ENCODE measurements around the gene C14orf93. TPM values are rescaled to one million over a fixed set of nuclear protein-coding genes. Genes with fewer than 3 reads are reported as not detected.

The C14orf93 gene
- polyA plus RNA-seq, 1 donor from 2014 or later, result 4.7 TPM

DNA sequence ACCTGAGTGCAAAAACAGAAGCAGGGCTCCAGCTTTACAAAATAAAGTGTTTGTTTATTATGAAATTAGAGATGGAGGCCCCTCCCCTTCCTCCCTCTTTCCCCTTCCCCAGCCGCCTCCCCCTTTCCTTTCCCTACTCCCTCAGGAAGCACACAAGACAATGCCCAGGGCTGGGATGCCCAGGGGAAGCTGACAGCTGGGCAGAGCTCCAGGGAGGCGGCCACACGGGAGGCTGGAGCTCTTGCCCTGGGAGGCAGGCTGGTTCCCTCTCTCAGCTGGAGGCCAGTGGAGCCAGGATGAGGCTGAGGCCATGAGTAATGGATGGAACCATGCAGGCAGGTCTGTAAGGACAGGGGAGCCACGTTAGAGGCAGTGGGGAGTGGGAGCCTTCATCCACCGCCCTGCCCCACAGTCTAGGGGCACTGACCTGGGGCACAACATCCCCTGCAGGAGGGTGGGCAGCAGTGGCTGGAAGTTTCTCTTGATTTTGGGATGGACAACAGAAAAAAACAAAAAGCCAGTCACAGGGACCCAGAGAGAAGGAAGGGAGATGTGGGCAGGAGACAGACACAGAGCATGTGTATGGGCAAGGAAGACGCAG is 37.2 kb upstream of the C14orf93 start:
- Histone ChIP-seq H4K20me1 (ENCODE audit: insufficient read depth) (no peaks in the 10 kb centered on the region), H3K79me2 (replicated peaks; ENCODE audit: insufficient read depth, low read length) (no peaks in the 10 kb centered on the region), H3K9me2 (ENCODE audit: insufficient read depth, low read length) (no peaks in the 10 kb centered on the region), H3K9ac (ENCODE audit: low read length) (no peak overlapping the region), H3K4me3 (ENCODE audit: low read length) (no peak overlapping the region), H3K27ac (ENCODE audit: low read length) (no peak overlapping the region), H3K9me3 (ENCODE audit: low read length) (no peaks in the 10 kb centered on the region), H3K4me2 (ENCODE audit: low read length) (no peak overlapping the region), H3F3A (ENCODE audit: insufficient read depth, low read length, poor library complexity, severe bottlenecking) (no peaks in the 10 kb centered on the region), H3K27me3 (ENCODE audit: insufficient read depth, low read depth, low read length) (no peaks in the 10 kb centered on the region), H3K36me3 (ENCODE audit: insufficient read depth, low read length) (no peaks in the 10 kb centered on the region), H2AFZ (ENCODE audit: low read depth, low read length) (no peak overlapping the region)
- no peak for TF ChIP-seq SMC3 (conservative IDR thresholded peaks at IDR 0.05; ENCODE audit: poor library complexity)
- TF ChIP-seq POLR2AphosphoS5 (IDR thresholded peaks at IDR 0.05), result no peak
- TF ChIP-seq EP300 (conservative IDR thresholded peaks at IDR 0.05; ENCODE audit: poor library complexity, severe bottlenecking), result no peak
- TF ChIP-seq, protein P1, sequence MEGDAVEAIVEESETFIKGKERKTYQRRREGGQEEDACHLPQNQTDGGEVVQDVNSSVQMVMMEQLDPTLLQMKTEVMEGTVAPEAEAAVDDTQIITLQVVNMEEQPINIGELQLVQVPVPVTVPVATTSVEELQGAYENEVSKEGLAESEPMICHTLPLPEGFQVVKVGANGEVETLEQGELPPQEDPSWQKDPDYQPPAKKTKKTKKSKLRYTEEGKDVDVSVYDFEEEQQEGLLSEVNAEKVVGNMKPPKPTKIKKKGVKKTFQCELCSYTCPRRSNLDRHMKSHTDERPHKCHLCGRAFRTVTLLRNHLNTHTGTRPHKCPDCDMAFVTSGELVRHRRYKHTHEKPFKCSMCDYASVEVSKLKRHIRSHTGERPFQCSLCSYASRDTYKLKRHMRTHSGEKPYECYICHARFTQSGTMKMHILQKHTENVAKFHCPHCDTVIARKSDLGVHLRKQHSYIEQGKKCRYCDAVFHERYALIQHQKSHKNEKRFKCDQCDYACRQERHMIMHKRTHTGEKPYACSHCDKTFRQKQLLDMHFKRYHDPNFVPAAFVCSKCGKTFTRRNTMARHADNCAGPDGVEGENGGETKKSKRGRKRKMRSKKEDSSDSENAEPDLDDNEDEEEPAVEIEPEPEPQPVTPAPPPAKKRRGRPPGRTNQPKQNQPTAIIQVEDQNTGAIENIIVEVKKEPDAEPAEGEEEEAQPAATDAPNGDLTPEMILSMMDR (IDR thresholded peaks at IDR 0.05; ENCODE audit: poor library complexity, severe bottlenecking), result no peak
- TF ChIP-seq RAD21 (conservative IDR thresholded peaks at IDR 0.05), result no peak
- no peak for TF ChIP-seq EZH2 (IDR thresholded peaks at IDR 0.05; ENCODE audit: borderline replicate concordance, insufficient read depth, low read length, poor library complexity, severe bottlenecking)
- TF ChIP-seq TAF1 (IDR thresholded peaks at IDR 0.05; ENCODE audit: low read depth), result no peak
- TF ChIP-seq, protein P2, sequence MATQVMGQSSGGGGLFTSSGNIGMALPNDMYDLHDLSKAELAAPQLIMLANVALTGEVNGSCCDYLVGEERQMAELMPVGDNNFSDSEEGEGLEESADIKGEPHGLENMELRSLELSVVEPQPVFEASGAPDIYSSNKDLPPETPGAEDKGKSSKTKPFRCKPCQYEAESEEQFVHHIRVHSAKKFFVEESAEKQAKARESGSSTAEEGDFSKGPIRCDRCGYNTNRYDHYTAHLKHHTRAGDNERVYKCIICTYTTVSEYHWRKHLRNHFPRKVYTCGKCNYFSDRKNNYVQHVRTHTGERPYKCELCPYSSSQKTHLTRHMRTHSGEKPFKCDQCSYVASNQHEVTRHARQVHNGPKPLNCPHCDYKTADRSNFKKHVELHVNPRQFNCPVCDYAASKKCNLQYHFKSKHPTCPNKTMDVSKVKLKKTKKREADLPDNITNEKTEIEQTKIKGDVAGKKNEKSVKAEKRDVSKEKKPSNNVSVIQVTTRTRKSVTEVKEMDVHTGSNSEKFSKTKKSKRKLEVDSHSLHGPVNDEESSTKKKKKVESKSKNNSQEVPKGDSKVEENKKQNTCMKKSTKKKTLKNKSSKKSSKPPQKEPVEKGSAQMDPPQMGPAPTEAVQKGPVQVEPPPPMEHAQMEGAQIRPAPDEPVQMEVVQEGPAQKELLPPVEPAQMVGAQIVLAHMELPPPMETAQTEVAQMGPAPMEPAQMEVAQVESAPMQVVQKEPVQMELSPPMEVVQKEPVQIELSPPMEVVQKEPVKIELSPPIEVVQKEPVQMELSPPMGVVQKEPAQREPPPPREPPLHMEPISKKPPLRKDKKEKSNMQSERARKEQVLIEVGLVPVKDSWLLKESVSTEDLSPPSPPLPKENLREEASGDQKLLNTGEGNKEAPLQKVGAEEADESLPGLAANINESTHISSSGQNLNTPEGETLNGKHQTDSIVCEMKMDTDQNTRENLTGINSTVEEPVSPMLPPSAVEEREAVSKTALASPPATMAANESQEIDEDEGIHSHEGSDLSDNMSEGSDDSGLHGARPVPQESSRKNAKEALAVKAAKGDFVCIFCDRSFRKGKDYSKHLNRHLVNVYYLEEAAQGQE (IDR thresholded peaks at IDR 0.05; ENCODE audit: borderline replicate concordance), result no peak
- no peak for TF ChIP-seq MXI1 (conservative IDR thresholded peaks at IDR 0.05; ENCODE audit: poor library complexity, severe bottlenecking)

DNA sequence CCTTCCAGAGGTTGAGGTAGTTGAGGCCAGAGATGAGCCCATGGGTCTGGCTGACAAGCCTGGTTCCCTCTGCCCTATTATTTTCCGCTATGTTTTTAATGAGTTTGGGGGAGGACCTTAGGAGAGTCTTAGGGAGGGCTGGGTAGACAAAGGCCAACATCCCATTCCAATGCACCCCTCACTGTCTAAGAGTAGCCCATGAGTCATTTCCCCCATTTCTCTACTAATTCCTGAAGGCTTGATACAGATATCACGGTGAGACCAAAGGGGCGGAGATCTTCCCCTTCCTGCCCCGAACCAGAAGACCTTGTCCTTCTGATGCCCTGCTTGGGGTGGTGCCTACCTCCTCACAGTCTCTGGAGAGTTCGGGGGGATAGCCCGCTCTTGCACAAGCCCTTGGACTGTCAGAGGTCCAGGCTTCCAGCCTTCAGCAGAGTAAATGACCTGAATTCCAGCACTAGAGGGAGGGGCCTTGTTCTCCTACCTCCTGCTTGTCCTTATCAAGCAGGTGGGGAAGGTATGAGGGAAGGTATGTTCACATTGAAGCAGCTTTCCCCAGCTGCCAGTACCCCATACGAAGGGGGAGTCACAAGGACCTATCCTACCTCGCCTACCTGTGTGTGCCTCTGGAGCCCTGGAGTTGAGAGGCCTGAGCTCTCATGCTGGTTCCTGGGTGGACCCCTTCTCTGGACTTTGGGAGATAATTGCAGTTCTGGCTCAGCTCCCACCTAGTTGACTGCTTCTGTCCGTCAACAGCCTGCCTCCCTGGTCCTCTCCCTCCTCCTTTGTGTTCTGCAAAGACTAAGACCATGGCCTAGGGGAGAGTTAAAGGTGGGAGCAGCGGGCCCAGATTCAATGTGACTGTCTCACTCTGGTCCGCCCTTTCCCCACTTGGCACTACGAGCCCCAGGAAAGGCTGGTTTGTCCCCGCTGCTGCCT is 35.7 kb upstream of the C14orf93 start:
- no peak for TF ChIP-seq EP300 (conservative IDR thresholded peaks at IDR 0.05; ENCODE audit: poor library complexity, severe bottlenecking)
- TF ChIP-seq SMC3 (conservative IDR thresholded peaks at IDR 0.05; ENCODE audit: poor library complexity), result no peak
- TF ChIP-seq POLR2AphosphoS5 (IDR thresholded peaks at IDR 0.05), result no peak
- no peak for TF ChIP-seq TAF1 (IDR thresholded peaks at IDR 0.05; ENCODE audit: low read depth)
- TF ChIP-seq, protein P1 (IDR thresholded peaks at IDR 0.05; ENCODE audit: poor library complexity, severe bottlenecking), result no peak
- TF ChIP-seq EZH2 (IDR thresholded peaks at IDR 0.05; ENCODE audit: borderline replicate concordance, insufficient read depth, low read length, poor library complexity, severe bottlenecking), result no peak
- TF ChIP-seq, protein P2 (IDR thresholded peaks at IDR 0.05; ENCODE audit: borderline replicate concordance), result no peak
- TF ChIP-seq MXI1 (conservative IDR thresholded peaks at IDR 0.05; ENCODE audit: poor library complexity, severe bottlenecking), result no peak
- no peak for TF ChIP-seq RAD21 (conservative IDR thresholded peaks at IDR 0.05)
- Histone ChIP-seq H4K20me1 (ENCODE audit: insufficient read depth) (no peaks in the 10 kb centered on the region), H3K9ac (ENCODE audit: low read length) (no peak overlapping the region), H3K4me3 (ENCODE audit: low read length) (no peak overlapping the region), H3K79me2 (replicated peaks; ENCODE audit: insufficient read depth, low read length) (no peaks in the 10 kb centered on the region), H3K27ac (ENCODE audit: low read length) (no peak overlapping the region), H3K27me3 (ENCODE audit: insufficient read depth, low read depth, low read length) (no peaks in the 10 kb centered on the region), H2AFZ (ENCODE audit: low read depth, low read length) (no peak overlapping the region), H3K4me2 (ENCODE audit: low read length) (no peak overlapping the region), H3K9me2 (ENCODE audit: insufficient read depth, low read length) (no peaks in the 10 kb centered on the region), H3K9me3 (ENCODE audit: low read length) (no peaks in the 10 kb centered on the region), H3F3A (ENCODE audit: insufficient read depth, low read length, poor library complexity, severe bottlenecking) (no peaks in the 10 kb centered on the region), H3K36me3 (ENCODE audit: insufficient read depth, low read length) (no peaks in the 10 kb centered on the region)

Data from neural cell (in vitro differentiated cells).